Stimulated activated CD4-positive, alpha-beta T cell treated with anti-CD3 and anti-CD28 coated beads, Interleukin-15, amount 100 ng/mL, for 1 hour (primary cell): ENCODE measurements around the gene STXBP5.

Experiments used
- DNase-seq, 2 donors: peaks; one replicate each; pipeline ENCODE4 v3.0.0-alpha.2; 2020; ENCODE audit warnings: low read depth in 1 of 2, low spot score in 1 of 2

STXBP5 gene

GRCh38 chr6:147209762-147210449, 5.7 kb downstream of the STXBP5 start:
- DNase-seq: no peak

GRCh38 chr6:147211349-147211748, 7.1 kb downstream of the STXBP5 start:
- no peak for DNase-seq

- DNase-seq: no peak
These were observed 7.6 kb downstream of the STXBP5 start for GRCh38 chr6:147211831-147212230.

GRCh38 chr6:147212622-147213021, 8.4 kb downstream of the STXBP5 start:
- no peak for DNase-seq

GRCh38 chr6:147213772-147214171, 9.6 kb downstream of the STXBP5 start:
- no peak for DNase-seq

- no peak for DNase-seq
These were observed 10.3 kb downstream of the STXBP5 start for GRCh38 chr6:147214248-147215227.

- no peak for DNase-seq
These were observed 12.7 kb downstream of the STXBP5 start for GRCh38 chr6:147216915-147217314.

- DNase-seq: no peak
These were observed 13.7 kb downstream of the STXBP5 start for GRCh38 chr6:147217840-147218404.

- no peak for DNase-seq
These were observed 14.6 kb downstream of the STXBP5 start for GRCh38 chr6:147218797-147219196.

GRCh38 chr6:147219463-147219862, 15.2 kb downstream of the STXBP5 start:
- DNase-seq: no peak

GRCh38 chr6:147220345-147220744, 16.1 kb downstream of the STXBP5 start:
- no peak for DNase-seq

GRCh38 chr6:147221739-147222138, 17.5 kb downstream of the STXBP5 start:
- DNase-seq: no peak

GRCh38 chr6:147222160-147222838, 18.1 kb downstream of the STXBP5 start:
- DNase-seq: no peak

GRCh38 chr6:147223736-147224135, 19.5 kb downstream of the STXBP5 start:
- no peak for DNase-seq

GRCh38 chr6:147226163-147226724, 22.0 kb downstream of the STXBP5 start:
- no peak for DNase-seq

- no peak for DNase-seq
These were observed 22.7 kb downstream of the STXBP5 start for GRCh38 chr6:147226877-147227276.

- DNase-seq: no peak
These were observed 23.6 kb downstream of the STXBP5 start for GRCh38 chr6:147227770-147228320.

- no peak for DNase-seq
These were observed 27.4 kb downstream of the STXBP5 start for GRCh38 chr6:147231589-147231988.

GRCh38 chr6:147234685-147235084, 30.5 kb downstream of the STXBP5 start:
- no peak for DNase-seq

GRCh38 chr6:147238164-147238563, 33.9 kb downstream of the STXBP5 start:
- DNase-seq: no peak

- no peak for DNase-seq
These were observed 34.7 kb downstream of the STXBP5 start for GRCh38 chr6:147238906-147239305.
